SH-SY5Y (cell line): ENCODE data around the gene DYNC1LI1.

Experiments used
- GATA2 ChIP-seq: IDR thresholded peaks from 2 replicates; pipeline ENCODE4 v1.6.1; 2011; ENCODE audit warnings: mild to moderate bottlenecking, low read depth, low read length
- GATA3 ChIP-seq: IDR thresholded peaks from 2 replicates; pipeline ENCODE4 v1.6.1; 2011; ENCODE audit warnings: low read depth, mild to moderate bottlenecking, low read length, moderate library complexity

DYNC1LI1 gene

DNA sequence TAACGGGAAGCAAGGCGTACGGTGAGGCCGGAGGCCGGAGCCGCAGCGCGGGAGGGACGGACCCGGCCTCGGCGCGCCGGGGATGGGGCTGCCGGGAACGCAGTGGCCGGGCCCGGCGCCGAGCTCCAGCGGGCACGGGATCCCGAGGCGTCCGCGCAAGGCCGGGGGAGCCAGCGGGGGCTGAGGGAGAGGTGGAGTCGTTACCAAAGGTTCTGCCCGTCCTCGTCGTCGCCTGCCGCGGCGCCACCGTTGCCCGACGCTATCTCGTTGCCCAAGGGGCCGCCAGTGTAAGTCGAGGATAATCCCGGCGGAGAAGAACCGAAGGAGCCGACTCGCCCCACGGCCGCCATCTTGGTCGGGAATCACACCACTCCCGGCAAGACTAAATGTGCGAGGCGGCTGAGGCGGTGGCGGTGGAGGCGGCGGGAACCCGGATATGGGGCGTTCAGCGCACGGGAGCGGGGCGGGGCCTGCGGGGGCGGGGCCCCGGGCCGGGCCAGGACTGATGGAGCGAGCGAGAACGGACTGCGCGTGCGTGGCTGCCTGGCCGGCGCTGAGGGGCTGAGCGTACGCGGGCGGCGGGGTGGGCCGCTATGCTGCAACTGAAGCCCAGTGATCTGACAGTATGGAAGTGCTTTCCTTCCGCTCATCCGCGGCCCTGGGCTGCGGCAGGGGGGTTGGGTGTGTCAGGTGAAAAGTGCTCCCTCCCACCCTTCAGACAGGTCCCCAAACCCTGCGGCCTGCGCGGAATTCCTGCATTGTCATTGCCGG is at the start of gene DYNC1LI1:
TSS of gene DYNC1LI1 (minus strand) at position 438 of the 771 bp plus-strand sequence. CDS start at position 350, 88 bp downstream.
- no peak for TF ChIP-seq GATA2
- TF ChIP-seq GATA3: no peak

- no peak for TF ChIP-seq GATA3
- no peak for TF ChIP-seq GATA2
These were observed 48.7 kb upstream of the DYNC1LI1 start for GRCh38 chr3:32619395-32619794.

DNA sequence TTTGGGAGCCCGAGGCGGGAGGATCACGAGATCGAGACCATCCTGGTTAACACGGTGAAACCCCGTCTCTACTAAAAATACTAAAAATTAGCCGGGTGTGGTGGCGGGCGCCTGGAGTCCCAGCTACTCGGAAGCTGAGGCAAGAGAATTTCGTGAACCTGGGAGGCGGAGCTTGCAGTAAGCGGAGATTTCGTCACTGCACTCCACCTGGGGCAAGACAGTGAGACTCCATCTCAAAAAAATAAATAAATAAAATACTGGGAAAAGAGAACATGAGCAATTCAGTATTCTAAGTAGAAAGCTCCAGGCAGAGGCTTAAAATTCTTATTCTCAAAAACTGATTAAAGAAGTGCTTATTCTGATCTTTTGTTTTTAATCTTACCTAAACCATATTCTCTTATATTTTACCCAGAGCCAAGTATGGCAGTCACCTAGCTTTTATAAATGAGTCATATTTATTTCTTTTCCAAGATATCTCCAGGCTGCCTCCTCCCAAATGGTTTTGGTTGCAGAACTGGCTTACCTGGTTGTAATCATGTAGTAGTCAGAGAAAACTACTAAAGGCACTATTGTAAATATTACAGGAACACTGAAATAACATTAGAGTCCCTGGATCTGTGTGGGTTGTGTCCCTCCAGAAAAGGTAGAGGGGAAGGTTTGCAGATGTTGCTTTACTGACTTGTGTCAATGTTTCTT is 45.8 kb upstream of the DYNC1LI1 start:
- TF ChIP-seq GATA2: no peak
- TF ChIP-seq GATA3: no peak

- TF ChIP-seq GATA2 (no peak), GATA3 (no peak)
These were observed 44.3 kb upstream of the DYNC1LI1 start for GRCh38 chr3:32614956-32615355.

DNA sequence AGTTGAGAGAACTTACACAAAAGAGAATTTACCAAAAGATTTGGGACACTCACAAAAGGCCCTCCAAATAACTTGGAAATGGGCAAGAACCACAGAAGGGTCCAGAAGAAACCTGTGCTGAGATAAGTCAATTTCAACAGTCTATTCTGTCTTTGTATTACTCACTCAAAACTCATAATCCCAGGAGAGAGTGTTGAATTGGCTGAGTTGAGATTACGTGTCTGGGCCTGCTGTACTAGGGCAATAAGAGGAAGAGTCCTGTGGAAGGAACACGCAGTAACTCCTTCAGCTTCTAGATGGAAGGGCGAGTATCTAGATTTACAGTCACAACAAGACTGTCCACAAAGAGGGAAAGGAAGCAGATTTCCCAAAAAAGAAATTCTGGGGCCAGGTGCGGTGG is 42.5 kb upstream of the DYNC1LI1 start:
- no peak for TF ChIP-seq GATA2
- TF ChIP-seq GATA3: no peak

DNA sequence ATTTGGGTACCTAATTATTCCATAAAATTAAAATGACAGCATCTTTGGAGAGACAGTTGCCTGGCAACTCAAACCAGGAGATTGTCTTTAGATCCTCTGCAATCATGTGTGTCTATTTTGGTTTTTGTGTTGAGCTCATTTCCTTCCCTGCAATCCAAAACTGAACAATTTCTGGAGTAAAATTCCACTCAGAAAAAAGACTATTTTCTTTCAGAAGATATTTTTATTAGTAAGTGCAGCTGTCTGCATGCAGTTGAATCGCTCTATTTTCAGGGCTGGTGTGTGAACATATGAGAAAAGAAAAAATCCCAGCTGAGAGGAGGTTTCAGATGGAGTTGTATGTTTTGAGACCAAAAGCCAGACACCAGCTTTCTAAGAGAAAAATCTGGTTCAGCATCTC is 41.9 kb upstream of the DYNC1LI1 start:
- TF ChIP-seq GATA2 (no peak), GATA3 (no peak)

- no peak for TF ChIP-seq GATA2
- TF ChIP-seq GATA3: no peak
These were observed 36.9 kb upstream of the DYNC1LI1 start for GRCh38 chr3:32607522-32607921.

- TF ChIP-seq GATA2 (no peak), GATA3 (no peak)
These were observed 36.3 kb upstream of the DYNC1LI1 start for GRCh38 chr3:32606960-32607359.

DNA sequence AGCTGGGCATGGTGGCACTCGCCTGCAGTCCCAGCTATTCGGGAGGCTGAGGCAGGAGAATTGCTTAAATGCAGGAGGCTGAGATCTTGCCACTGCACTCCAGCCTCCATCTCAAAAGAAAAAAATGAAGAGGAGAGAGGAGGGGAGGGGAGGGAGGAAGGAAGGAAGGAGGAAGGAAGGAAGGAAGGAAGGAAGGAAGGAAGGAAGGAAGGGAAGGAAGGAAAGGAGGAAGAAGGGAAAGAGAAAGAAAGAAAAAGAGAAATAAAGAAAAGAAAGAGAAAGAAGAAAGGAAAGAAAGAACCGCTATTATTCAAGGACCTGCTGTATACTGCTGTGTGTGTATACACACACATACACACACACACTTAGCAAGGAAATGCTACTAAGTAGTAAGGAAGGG is 35.6 kb upstream of the DYNC1LI1 start:
- TF ChIP-seq GATA2 (no peak), GATA3 (no peak)

DNA sequence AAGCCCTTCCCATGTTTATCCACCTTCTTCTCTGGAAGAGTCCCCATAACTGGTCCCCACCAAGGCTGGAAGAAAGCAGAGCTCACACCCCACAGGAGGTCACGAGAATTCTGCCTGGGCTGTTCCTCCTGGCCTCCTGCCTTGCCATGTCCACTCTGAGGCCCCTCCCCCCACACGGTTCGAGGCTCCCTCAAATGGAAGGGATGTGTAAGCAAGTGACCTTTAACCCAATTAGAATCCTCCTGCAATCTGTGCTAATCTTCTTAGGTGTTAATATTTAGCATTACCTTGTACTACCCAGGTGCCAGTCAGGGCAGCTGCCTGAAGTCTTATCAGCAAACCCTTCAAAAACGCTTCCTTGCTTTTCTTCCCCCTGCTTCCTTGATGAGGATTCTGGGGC is 32.4 kb upstream of the DYNC1LI1 start:
- no peak for TF ChIP-seq GATA2
- TF ChIP-seq GATA3: no peak

DNA sequence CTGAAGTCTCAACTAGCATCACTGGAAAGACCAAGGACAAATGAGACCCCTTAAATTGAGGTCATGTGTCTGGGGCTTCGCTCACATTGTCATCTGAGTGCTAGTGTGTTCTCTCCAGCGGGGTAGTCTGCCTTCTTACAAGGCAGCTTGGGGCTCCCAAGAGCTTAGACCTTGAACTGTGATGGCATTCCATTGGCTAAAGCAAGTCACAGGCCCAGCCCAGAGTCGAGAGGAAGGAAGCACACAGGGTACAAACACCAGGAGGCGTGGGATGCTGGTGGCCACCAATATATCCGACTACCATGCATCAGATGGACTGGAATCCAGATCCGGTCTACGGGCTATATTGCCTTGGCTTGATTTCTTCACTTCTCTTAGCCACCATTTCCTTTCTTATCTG is 31.5 kb upstream of the DYNC1LI1 start:
- no peak for TF ChIP-seq GATA3
- no peak for TF ChIP-seq GATA2

DNA sequence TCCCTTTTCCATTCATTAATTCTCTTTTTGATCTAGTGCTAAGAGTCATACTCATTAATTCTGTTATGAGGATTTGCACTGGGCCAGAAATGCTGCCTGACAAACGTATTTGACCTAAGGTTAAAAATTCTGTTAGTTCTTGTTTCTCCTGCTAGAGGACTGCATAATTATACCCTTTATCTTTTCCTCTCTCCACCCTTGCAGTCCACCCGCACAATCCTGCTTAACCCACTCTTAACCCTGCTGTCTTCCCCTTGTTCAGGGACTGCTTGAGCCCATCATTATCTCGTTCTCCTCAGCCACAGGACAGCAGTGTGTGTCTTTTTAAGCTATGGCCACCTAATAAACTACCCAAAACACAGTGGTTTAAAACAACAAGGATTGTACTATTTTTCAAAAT is 31.1 kb upstream of the DYNC1LI1 start:
- TF ChIP-seq GATA2 (no peak), GATA3 (no peak)

DNA sequence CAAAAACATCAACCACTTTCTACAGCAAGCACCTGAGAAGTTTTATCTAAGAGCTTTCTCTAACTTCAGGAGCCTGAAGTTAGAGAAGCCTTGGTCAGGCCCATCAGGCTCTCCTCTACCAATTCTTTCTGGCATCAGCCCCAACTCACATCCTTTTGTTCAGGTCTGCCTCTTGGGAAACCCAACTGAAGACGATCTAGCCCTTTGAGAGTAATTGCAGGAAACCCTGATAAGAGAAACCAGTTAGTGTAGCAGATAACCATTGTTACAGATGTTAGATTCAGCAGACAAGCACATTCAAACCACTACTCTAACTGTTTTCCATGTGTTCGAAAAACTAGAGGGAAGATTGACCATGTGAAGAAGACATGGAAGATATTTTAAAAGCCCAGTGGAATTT is 27.0 kb upstream of the DYNC1LI1 start:
- TF ChIP-seq GATA3 (no peak), GATA2 (no peak)

- TF ChIP-seq GATA2 (no peak), GATA3 (no peak)
These were observed 26.3 kb upstream of the DYNC1LI1 start for GRCh38 chr3:32596909-32597369.
